Heart left ventricle (tissue), 13 donors: ENCODE data around the gene RABGGTA.

ENCODE experiments used
- CTCF ChIP-seq, 12 donors: fragments of 200-600 bp; sonication (generic) in 4 of 12; IDR thresholded peaks; one replicate each; pipeline versions ENCODE4 v1.5.0 to v1.8.0; 2018 to 2022; ENCODE audit warnings: antibody characterized with exemption in 12 of 12, mild to moderate bottlenecking in 5 of 12
- POLR2A ChIP-seq, 2 donors: fragments of 450-650 bp; IDR thresholded peaks; one replicate each; pipeline ENCODE4 v1.6.1; 2017; ENCODE audit warnings: antibody characterized with exemption in 2 of 2, mild to moderate bottlenecking in 2 of 2, moderate library complexity in 2 of 2
- donor health status: ischemic (EF 13 %, LVEDD 7.1; RV severe dilation, severe dysfunction).
- donor health status: DM: no; HTN: yes; CAD: no.
- donor health status: DM: no; HTN: no; CAD: no.
- donor health status: ischemic (EF 25% LVEDD 6.9; RV normal size, moderate dysfunction).
- donor health status: ischemic (EF 25% LVEDD 5.7; RV mildly dilated, moderate dysfunction).
- donor health status: ischemic (EF 35%, LVEDD 5.7; RV mildly dilated, moderate dysfunction).
- donor health status: nonischemic (EF 11% LVEDD 7.7; RV severe dilation, severe dysfunction).
- donor health status: DM: yes; HTN: yes; CAD: no.
- donor health status: PGD.
- donor health status: ischemic (EF 29% LVEDD 5.4; RV normal size, mild dysfunction).
- donor health status: nonischemic (EF 23%, LVEDD 6.1; RV moderate dilation, normal function).

GRCh38 chr14:24289649-24290280 is 18.4 kb upstream of the RABGGTA start:
- TF ChIP-seq CTCF (IDR thresholded peaks at IDR 0.05) (no peak), POLR2A (IDR thresholded peaks at IDR 0.05) (no peak)
